8988T (cell line): ENCODE results near the gene MAL.
"Not testable (repeated sequence)": the region's sequence is repeated elsewhere in the genome, so short reads cannot be mapped to it uniquely, and the experiment has no call there.

ENCODE experiments used
- DNase-seq: peaks from one replicate; pipeline ENCODE4 v3.0.0; 2011

The MAL gene

GRCh38 chr2:95068256-95068655, 42.7 kb downstream of the MAL start:
- no peak for DNase-seq

GRCh38 chr2:95069465-95069864, 44.0 kb downstream of the MAL start:
- DNase-seq, result no peak

DNA sequence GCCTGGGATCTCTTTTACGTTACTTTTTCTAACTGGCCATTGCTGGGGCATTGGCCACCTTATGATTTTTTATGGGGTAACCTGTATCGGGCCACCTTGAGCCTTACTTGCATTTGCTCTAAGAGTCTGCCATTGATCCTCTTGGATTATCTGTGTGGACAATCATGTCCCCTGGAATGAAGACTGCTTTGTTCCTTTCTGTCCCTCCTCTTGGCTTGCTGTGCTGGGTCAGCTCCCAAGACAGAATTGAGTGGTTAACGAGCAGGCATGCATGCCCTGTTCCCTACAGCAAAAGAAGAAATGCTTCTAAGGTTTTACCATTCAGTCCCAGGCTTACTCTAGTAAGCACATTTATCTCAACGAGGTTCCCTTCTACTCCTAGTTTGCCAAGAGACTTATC, 46.3 kb downstream of the MAL start:
- no peak for DNase-seq

GRCh38 chr2:95072424-95072823, 46.9 kb downstream of the MAL start:
- no peak for DNase-seq

DNA sequence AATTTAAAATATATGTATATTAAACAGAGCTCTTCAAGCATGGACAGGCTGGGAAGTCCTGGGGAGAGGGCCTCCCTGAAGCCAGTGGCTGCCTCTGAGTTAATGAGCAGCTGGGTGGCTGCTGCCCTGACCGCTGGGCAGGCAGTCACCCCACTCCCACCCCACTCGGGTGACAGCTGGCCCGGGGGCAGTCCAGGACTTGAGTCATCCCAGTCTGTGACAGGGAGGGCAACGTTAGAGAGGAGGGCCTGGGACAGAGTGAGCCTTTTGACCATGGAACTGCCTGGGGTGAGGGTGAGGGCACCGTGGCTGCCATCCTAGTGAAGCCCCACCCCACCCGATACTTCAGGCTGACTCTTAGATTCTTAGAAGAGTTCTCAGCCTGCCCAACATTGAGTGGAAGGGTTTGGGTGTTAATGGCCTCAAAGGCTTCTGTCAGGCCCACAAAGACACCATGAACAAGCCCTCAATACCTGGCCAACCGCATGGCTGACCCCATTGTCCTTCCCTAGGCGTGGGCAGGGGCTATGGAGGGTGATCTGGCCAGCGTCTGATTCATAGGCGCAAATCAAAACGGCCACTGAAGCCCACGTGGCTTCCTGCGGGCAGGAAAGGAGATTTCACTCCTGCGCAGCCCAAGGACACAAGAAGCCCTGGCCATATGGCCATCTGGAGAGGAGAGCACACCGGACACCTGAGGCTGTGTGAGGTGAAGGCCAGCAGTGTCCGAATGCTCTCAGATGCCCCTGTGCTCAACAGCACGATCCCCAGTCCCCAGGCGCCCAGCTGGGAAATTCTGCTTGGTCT, 48.6 kb downstream of the MAL start:
- DNase-seq, result no peak

GRCh38 chr2:95074663-95075439, 49.3 kb downstream of the MAL start:
- DNase-seq, result no peak

- DNase-seq, result no peak
Observed at GRCh38 chr2:95075440-95076132, 50.1 kb downstream of the MAL start.

DNA sequence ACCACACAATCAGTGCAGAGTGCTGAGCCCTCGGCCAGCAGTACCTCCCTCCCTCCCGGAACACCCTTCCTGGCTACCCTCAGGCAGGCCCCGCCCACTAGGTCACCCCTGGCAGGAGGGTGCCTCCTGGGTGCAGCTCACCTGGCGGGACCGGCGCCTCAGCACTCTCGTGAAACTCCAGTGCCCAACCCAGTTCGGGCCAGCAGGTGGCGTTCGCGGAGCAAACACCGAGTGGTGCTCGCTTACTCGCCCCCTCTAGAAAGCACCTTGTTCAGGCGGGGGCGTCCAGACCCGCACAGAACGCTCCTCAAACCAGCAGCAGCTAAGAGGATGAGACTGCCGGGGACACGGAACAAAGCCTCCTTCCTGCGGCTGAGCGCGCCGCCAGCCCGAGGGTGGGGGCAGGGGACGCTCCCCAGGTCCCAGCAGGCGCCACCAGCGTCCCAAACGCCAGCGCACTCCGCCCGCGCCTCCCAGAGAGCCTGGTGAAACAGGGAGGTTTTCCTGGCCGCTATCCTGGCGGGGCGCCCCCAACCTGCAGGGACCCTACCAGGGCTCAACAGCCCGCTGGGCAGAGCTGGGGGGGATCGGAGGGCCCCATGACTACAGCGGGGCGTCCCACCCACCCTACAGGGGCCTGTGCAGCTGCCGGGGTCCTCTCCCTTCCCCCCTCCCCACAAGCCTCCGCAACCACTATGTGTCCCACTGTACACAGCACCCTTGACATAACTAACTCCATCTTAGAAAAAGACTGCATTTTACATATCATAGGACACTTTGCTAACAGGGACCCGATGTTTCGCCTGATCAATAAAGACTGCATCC, 51.4 kb downstream of the MAL start:
- peak; percentile 74 for DNase-seq

DNA sequence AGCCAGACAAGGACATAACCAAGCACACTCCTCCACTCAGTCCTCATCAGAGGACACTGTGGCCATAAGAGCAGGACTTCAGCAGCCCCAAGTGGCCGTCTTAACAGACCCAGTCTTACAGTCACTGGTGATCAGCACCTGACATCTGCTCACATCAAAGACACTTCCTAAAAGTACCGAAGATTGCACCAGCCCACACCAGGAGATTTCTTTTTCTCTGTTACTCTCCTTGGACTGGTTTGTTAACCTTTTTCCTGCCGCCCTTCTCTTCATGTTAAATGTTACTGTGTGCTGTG, 52.0 kb downstream of the MAL start:
- DNase-seq, result no peak

DNA sequence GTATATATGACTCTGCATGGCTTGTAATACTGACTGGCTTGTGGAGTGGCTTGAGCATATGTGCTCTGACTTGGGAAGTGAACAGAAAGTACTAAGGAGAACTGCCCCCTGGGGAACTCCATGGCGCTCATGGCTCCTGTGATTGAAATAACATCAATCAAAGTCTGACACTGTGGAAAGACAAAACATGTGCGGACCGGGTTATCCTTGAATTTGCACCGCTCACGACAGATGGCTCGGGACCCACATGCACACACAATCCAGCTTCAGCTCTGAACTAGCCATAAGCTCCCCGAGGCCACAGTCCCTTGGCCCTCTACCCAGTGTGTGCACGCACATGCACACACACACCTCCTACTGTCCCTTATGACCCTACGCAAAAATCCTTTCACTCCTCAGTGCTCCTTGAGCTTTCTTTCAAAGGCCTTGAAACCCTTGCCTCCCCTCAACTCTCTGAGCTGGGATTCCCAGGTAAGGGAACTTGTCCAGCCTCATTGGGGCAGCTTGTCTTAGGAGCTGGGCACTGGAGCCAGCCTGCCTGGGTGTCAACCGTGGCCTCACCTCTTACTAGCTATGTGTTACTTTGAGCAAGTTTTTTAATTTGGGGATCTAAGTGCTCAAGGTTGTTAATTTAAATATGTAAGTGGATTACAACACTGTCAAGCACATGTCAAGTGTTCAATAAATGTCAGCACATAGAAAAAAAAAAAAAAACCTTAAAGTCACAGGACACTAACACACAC, 52.5 kb downstream of the MAL start:
- DNase-seq, result no peak

DNA sequence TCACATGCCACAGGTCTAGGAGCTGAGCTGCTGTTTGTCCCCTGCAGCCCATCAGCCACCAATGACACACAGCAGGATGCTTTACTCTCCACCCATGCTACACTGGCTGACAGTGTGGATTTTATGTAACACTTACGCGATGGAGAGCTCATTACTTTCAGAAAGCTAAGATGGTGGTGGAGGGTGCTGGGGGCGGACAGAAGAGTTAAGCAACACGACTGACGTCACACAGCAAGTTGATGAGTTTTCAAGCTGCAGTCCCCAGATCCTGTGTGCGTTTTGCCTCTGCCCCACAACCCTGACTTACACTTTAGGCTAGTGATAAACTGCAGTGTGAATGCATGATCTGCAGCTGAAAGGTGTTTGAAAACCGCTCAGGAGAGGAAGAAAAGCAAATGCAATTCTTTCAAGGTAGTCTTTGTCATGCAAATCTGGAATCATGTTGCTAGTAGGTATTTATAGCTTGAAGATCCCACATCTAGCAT, 53.7 kb downstream of the MAL start:
- DNase-seq, result no peak

DNA sequence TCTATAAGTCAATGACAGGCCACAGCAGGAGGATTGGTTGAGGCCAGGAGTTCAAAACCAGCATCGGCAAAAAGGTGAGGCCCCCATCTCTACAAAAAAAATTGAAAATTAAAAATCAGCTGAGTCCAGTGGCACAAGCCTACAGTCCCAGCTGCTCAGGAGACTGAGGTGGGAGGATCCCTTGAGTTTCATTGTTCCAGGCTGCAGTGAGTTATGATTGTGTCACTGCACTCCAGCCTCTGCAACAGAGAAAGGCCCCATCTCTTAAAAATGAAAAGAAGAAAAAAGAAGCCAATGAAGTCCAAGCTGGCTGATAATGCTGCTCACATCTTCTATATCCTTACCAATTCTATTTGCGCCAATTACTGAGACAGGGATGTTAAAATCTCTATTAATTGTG, 57.0 kb downstream of the MAL start:
- no peak for DNase-seq

- no peak for DNase-seq
Observed at GRCh38 chr2:95086017-95086416, 60.5 kb downstream of the MAL start.

GRCh38 chr2:95087379-95087778, 61.9 kb downstream of the MAL start:
- no peak for DNase-seq

DNA sequence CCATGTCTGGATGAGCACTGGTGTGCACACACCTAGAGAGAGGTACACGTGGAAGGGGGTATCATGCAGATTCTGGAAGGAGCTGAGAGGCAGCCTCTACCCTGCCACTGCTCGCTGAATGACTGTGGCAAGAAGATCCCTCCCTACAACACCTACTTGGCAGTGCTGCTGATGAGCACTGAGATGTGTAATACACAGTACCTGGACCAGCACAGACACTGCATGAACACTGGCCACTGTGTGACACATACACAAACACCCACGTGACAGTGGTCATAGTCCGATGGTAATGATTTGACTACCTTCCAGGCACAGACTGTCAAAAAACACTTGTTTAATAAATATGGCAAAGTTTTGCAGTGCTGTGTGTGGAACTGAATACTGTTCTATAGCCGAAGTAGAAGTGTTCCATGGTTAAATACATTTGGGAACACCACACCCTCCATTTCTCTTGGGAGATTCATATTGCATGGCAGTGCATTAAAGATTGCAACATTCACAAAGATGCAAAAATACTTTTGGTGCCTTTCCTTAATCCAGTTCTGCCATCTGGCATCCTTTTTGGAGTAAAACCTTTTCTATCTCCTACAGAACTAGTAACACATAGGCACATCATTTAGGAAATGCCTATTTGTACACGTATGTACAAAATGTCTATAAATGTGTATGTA, 66.5 kb downstream of the MAL start:
- DNase-seq, result no peak

GRCh38 chr2:95098273-95098672, 72.8 kb downstream of the MAL start:
- DNase-seq, result not testable (repeated sequence)

- no peak for DNase-seq
Observed at GRCh38 chr2:95099910-95100309, 74.4 kb downstream of the MAL start.
